Skeletal muscle satellite cell (primary cell): Measurements from ENCODE around the gene CELF4.

Source experiments
- H3K27me3 ChIP-seq: 2 replicates; pipeline ENCODE4 v1.7.0; 2013; ENCODE audit warnings: low read length; ENCODE audit not compliant: control insufficient read depth, insufficient read depth
- H3K36me3 ChIP-seq: 2 replicates; pipeline ENCODE4 v1.7.0; 2013; ENCODE audit warnings: mild to moderate bottlenecking, control low read depth, low read length; ENCODE audit not compliant: insufficient read depth
- H3K4me1 ChIP-seq: 2 replicates; pipeline ENCODE4 v1.7.0; 2013; ENCODE audit warnings: low read length; ENCODE audit not compliant: control insufficient read depth, insufficient read depth
- H3K4me2 ChIP-seq: 2 replicates; pipeline ENCODE4 v1.7.0; 2013; ENCODE audit warnings: mild to moderate bottlenecking, low read length
- H3K4me3 ChIP-seq: 2 replicates; pipeline ENCODE4 v1.7.0; 2013; ENCODE audit warnings: low read length
- H3K9ac ChIP-seq: 2 replicates; pipeline ENCODE4 v1.7.0; 2013; ENCODE audit warnings: mild to moderate bottlenecking, low read depth, low read length, moderate library complexity
- H3K9me3 ChIP-seq: replicated peaks from 2 replicates; pipeline ENCODE4 v1.7.0; 2013; ENCODE audit warnings: mild to moderate bottlenecking, control low read depth, low read length

CELF4 gene

GRCh38 chr18:37414816-37415215 lies 150.8 kb downstream of the CELF4 start:
- Histone ChIP-seq H3K27me3 (no peaks in the 10 kb centered on the region), H3K4me3 (no peak overlapping the region), H3K9me3 (no peaks in the 10 kb centered on the region), H3K36me3 (no peaks in the 10 kb centered on the region), H3K4me1 (no peaks in the 10 kb centered on the region), H3K9ac (no peak overlapping the region), H3K4me2 (no peak overlapping the region)

- Histone ChIP-seq H3K4me3 (no peak overlapping the region), H3K36me3 (no peaks in the 10 kb centered on the region), H3K27me3 (peaks cover 3% of the 10 kb centered on the region), H3K9me3 (no peaks in the 10 kb centered on the region), H3K4me2 (no peak overlapping the region), H3K9ac (no peak overlapping the region), H3K4me1 (no peaks in the 10 kb centered on the region)
Measured at GRCh38 chr18:37412829-37413228, 152.8 kb downstream of the CELF4 start.

- H3K36me3 ChIP-seq, result no peaks in the 10 kb centered on the region
- no peaks in the 10 kb centered on the region for H3K4me1 ChIP-seq
- H3K9ac ChIP-seq, result no peak overlapping the region
- no peak overlapping the region for H3K4me2 ChIP-seq
- H3K9me3 ChIP-seq, result no peaks in the 10 kb centered on the region
- no peak overlapping the region for H3K4me3 ChIP-seq
- H3K27me3 ChIP-seq, result peaks cover 3% of the 10 kb centered on the region
Measured at GRCh38 chr18:37412333-37412732, 153.3 kb downstream of the CELF4 start.

DNA sequence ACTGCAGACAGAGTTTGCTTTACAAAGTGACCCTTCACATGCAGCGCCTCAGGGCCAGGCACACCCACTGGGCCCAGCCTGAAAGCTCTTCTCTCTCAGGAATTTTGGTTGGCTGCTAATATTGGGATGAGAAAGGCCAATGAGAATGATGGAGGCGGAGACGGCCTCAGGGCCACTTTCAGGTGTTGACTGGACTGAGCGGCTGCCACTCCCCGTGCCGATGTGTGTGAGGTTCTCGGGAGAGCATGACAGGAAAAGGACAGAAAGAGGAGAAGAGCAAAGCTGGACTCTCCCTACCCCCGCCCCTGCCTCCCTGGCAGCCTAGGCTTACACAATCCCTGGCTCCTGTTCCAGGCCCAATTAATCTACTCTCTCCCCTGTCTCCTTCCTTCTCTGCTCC lies 155.7 kb downstream of the CELF4 start:
- Histone ChIP-seq H3K4me2 (no peak overlapping the region), H3K4me3 (no peak overlapping the region), H3K36me3 (no peaks in the 10 kb centered on the region), H3K4me1 (no peaks in the 10 kb centered on the region), H3K9me3 (no peaks in the 10 kb centered on the region), H3K9ac (no peak overlapping the region), H3K27me3 (peaks cover 3% of the 10 kb centered on the region)

DNA sequence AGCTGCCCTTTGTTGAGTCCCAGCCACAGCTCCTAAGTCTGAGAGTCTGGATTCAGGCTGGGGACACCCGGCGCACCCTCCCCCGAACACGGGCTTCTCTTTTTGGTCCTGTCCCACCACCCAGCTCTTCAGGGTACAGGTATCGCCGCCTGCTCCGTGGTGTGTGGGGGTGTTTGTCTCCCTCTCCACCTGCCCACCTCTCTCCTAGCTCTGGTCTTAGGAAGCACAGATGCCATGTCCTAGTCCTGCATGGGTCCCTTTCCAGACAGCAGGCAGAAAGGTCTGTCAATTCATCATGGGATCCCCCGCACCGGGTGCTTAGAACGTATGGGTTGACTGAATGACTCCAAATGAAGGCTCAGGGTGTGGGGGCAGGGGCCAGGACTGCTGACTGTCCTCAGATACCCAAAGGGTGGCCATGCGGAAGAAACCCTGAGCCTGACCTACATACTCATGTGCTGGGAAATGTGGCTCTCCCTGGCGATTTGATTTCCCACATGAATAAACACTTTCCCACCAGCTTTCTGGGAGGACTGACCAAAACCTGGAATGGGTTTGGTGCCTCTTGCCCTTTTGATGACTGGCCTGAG lies 156.8 kb downstream of the CELF4 start:
- Histone ChIP-seq H3K4me1 (peaks cover 1% of the 10 kb centered on the region), H3K4me3 (no peak overlapping the region), H3K4me2 (no peak overlapping the region), H3K9me3 (no peaks in the 10 kb centered on the region), H3K36me3 (no peaks in the 10 kb centered on the region), H3K27me3 (peaks cover 3% of the 10 kb centered on the region), H3K9ac (no peak overlapping the region)

DNA sequence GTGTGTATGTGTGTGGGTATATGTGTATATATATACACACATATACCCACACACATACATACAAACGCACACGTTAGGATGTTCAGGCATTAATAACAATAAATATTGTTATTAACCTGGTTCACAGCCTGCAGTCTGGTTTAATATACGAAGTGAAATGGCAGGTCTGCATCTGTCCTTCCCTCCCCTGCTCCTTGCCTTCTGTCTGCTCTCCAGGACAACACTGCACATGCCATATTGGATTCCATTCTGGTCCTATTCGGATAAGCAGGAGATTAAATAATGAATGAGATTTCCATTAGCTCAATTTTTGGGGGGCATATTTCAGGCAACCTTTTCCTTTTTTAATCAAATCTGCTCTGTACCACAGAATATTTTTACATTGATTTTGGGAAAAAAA lies 158.0 kb downstream of the CELF4 start:
- peaks cover 3% of the 10 kb centered on the region for H3K27me3 ChIP-seq
- no peaks in the 10 kb centered on the region for H3K9me3 ChIP-seq
- H3K36me3 ChIP-seq, result no peaks in the 10 kb centered on the region
- peaks cover 13% of the 10 kb centered on the region for H3K4me1 ChIP-seq
- H3K4me3 ChIP-seq, result no peak overlapping the region
- H3K9ac ChIP-seq, result no peak overlapping the region
- H3K4me2 ChIP-seq, result no peak overlapping the region

- no peak overlapping the region for H3K4me2 ChIP-seq
- no peak overlapping the region for H3K4me3 ChIP-seq
- H3K4me1 ChIP-seq, result peaks cover 17% of the 10 kb centered on the region
- H3K27me3 ChIP-seq, result peaks cover 3% of the 10 kb centered on the region
- no peak overlapping the region for H3K9ac ChIP-seq
- H3K36me3 ChIP-seq, result no peaks in the 10 kb centered on the region
- H3K9me3 ChIP-seq, result no peaks in the 10 kb centered on the region
Measured at GRCh38 chr18:37405772-37406171, 159.8 kb downstream of the CELF4 start.

DNA sequence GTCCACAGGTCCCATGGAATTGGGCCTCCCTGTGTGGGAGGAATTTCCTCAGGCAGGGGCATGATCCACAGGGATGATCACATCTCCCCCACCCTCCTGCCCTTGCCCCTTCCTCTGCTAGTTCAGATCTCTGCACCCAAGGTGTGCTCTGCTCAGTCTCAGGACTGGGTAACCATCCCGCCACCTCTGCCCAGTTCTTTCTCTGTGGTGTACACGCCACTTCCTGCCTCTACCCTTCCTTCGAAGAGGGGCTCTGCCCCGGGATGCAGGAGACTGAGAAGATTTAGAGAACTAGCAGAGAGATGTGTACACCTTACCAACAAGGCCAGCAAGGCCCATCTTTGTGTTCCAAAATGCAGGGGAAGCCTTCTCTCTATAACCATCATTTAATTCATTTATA lies 160.4 kb downstream of the CELF4 start:
- Histone ChIP-seq H3K9me3 (no peaks in the 10 kb centered on the region), H3K36me3 (no peaks in the 10 kb centered on the region), H3K9ac (no peak overlapping the region), H3K4me2 (no peak overlapping the region), H3K4me1 (peaks cover 17% of the 10 kb centered on the region), H3K27me3 (peaks cover 3% of the 10 kb centered on the region), H3K4me3 (no peak overlapping the region)

- Histone ChIP-seq H3K4me2 (peak overlapping the region; percentile 36), H3K4me1 (peaks cover 17% of the 10 kb centered on the region), H3K27me3 (no peaks in the 10 kb centered on the region), H3K9me3 (no peaks in the 10 kb centered on the region), H3K9ac (peak overlapping the region; percentile 2), H3K36me3 (no peaks in the 10 kb centered on the region), H3K4me3 (no peak overlapping the region)
Measured at GRCh38 chr18:37403788-37404187, 161.8 kb downstream of the CELF4 start.

- Histone ChIP-seq H3K36me3 (no peaks in the 10 kb centered on the region), H3K4me3 (peak overlapping the region; percentile 44), H3K9ac (peak overlapping the region; percentile 57), H3K4me1 (peaks cover 17% of the 10 kb centered on the region), H3K9me3 (no peaks in the 10 kb centered on the region), H3K4me2 (peak overlapping the region; percentile 36), H3K27me3 (no peaks in the 10 kb centered on the region)
Measured at GRCh38 chr18:37403100-37403781, 162.4 kb downstream of the CELF4 start.

DNA sequence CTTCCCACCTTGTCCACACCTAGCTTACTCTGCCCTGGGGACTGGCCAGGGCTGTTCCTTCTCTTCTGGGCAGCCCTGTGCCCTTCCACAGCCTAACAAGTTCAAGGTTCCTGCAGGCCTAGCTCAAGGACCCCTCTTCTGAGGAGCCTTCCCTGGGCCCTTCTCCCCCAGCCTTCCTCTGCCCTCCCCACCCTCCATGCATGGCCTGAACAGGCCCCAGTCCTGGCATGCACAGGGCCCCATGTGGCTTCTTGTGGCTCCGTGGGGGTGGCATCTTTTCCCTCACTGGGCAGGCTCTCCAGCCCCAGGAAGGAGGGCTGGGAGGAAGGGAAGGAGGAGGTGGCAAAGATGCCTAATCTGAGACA lies 162.9 kb downstream of the CELF4 start:
- H3K36me3 ChIP-seq, result no peaks in the 10 kb centered on the region
- H3K9ac ChIP-seq, result peak overlapping the region; percentile 57
- peak overlapping the region; percentile 44 for H3K4me3 ChIP-seq
- peaks cover 17% of the 10 kb centered on the region for H3K4me1 ChIP-seq
- no peaks in the 10 kb centered on the region for H3K9me3 ChIP-seq
- no peaks in the 10 kb centered on the region for H3K27me3 ChIP-seq
- H3K4me2 ChIP-seq, result peak overlapping the region; percentile 36

- H3K4me2 ChIP-seq, result no peak overlapping the region
- no peaks in the 10 kb centered on the region for H3K36me3 ChIP-seq
- no peaks in the 10 kb centered on the region for H3K9me3 ChIP-seq
- no peak overlapping the region for H3K9ac ChIP-seq
- H3K27me3 ChIP-seq, result no peaks in the 10 kb centered on the region
- peaks cover 17% of the 10 kb centered on the region for H3K4me1 ChIP-seq
- H3K4me3 ChIP-seq, result no peak overlapping the region
Measured at GRCh38 chr18:37400802-37401201, 164.8 kb downstream of the CELF4 start.
